HAP-1 (cell line): ENCODE data around the gene KCNIP1.

Experiments used
- DNase-seq, 2 experiments: peaks; one replicate each; pipeline ENCODE4 v3.0.0-alpha.2; 2016 to 2020; ENCODE audit warnings: low spot score in 2 of 2
- H3K27me3 ChIP-seq: fragments of 250-450 bp; sonication (Bioruptor Pico); 2 replicates; pipeline ENCODE4 v1.5.1; 2020; ENCODE audit warnings: low read depth, mild to moderate bottlenecking, moderate library complexity
- H3K36me3 ChIP-seq: fragments of 250-450 bp; sonication (Bioruptor Pico); replicated peaks from 2 replicates; pipeline ENCODE4 v1.5.1; 2020; ENCODE audit warnings: mild to moderate bottlenecking
- H3K4me1 ChIP-seq: fragments of 250-450 bp; sonication (Bioruptor Pico); 2 replicates; pipeline ENCODE4 v1.5.1; 2020; ENCODE audit warnings: mild to moderate bottlenecking
- H3K4me3 ChIP-seq: fragments of 250-450 bp; sonication (Bioruptor Pico); 2 replicates; pipeline ENCODE4 v1.5.1; 2020; ENCODE audit warnings: mild to moderate bottlenecking, moderate library complexity
- H3K9me3 ChIP-seq: fragments of 250-450 bp; sonication (Bioruptor Pico); 2 replicates; pipeline ENCODE4 v1.5.1; 2020; ENCODE audit warnings: mild to moderate bottlenecking, moderate library complexity
- in situ Hi-C: fragments of 300-500 bp; cut with MboI; formaldehyde crosslinking; loops from 3 replicates; pipeline ENCODE4 v1.14.3; 2020; ENCODE audit warnings: low sequenced_read_pairs, inconsistent platforms, mixed read lengths

KCNIP1 gene

GRCh38 chr5:170719551-170719950 lies 215.7 kb downstream of the KCNIP1 start:
- no peak for DNase-seq
- H3K4me3 ChIP-seq, result no peak overlapping the region
- in situ Hi-C loops, result no loop called here
- H3K4me1 ChIP-seq, result no peaks in the 10 kb centered on the region
- no peaks in the 10 kb centered on the region for H3K27me3 ChIP-seq
- no peaks in the 10 kb centered on the region for H3K9me3 ChIP-seq
- H3K36me3 ChIP-seq, result no peaks in the 10 kb centered on the region

GRCh38 chr5:170720179-170720578 lies 216.4 kb downstream of the KCNIP1 start:
- DNase-seq, result no peak
- no peaks in the 10 kb centered on the region for H3K4me1 ChIP-seq
- no peaks in the 10 kb centered on the region for H3K27me3 ChIP-seq
- no peak overlapping the region for H3K4me3 ChIP-seq
- H3K36me3 ChIP-seq, result no peaks in the 10 kb centered on the region
- no peaks in the 10 kb centered on the region for H3K9me3 ChIP-seq
- in situ Hi-C loops, result no loop called here

- H3K27me3 ChIP-seq, result no peaks in the 10 kb centered on the region
- no peak for DNase-seq
- no peaks in the 10 kb centered on the region for H3K36me3 ChIP-seq
- H3K4me1 ChIP-seq, result no peaks in the 10 kb centered on the region
- H3K4me3 ChIP-seq, result no peak overlapping the region
- no peaks in the 10 kb centered on the region for H3K9me3 ChIP-seq
- in situ Hi-C loops, result no loop called here
These were observed 217.2 kb downstream of the KCNIP1 start for GRCh38 chr5:170720984-170721383.

GRCh38 chr5:170721681-170722080 lies 217.9 kb downstream of the KCNIP1 start:
- in situ Hi-C loops, result no loop called here
- H3K36me3 ChIP-seq, result no peaks in the 10 kb centered on the region
- no peak for DNase-seq
- no peaks in the 10 kb centered on the region for H3K27me3 ChIP-seq
- H3K4me3 ChIP-seq, result no peak overlapping the region
- H3K4me1 ChIP-seq, result no peaks in the 10 kb centered on the region
- H3K9me3 ChIP-seq, result no peaks in the 10 kb centered on the region

- Histone ChIP-seq H3K9me3 (no peaks in the 10 kb centered on the region), H3K4me3 (no peak overlapping the region), H3K27me3 (no peaks in the 10 kb centered on the region), H3K4me1 (no peaks in the 10 kb centered on the region), H3K36me3 (no peaks in the 10 kb centered on the region)
- DNase-seq, result no peak
- in situ Hi-C loops, result no loop called here
These were observed 218.5 kb downstream of the KCNIP1 start for GRCh38 chr5:170722316-170722715.

- DNase-seq, result no peak
- in situ Hi-C loops, result no loop called here
- Histone ChIP-seq H3K9me3 (no peaks in the 10 kb centered on the region), H3K36me3 (no peaks in the 10 kb centered on the region), H3K4me3 (no peak overlapping the region), H3K27me3 (no peaks in the 10 kb centered on the region), H3K4me1 (no peaks in the 10 kb centered on the region)
These were observed 227.2 kb downstream of the KCNIP1 start for GRCh38 chr5:170731052-170731451.

- Histone ChIP-seq H3K9me3 (no peaks in the 10 kb centered on the region), H3K27me3 (no peaks in the 10 kb centered on the region), H3K4me1 (no peaks in the 10 kb centered on the region), H3K36me3 (no peaks in the 10 kb centered on the region), H3K4me3 (no peak overlapping the region)
- in situ Hi-C loops, result no loop called here
- no peak for DNase-seq
These were observed 228.9 kb downstream of the KCNIP1 start for GRCh38 chr5:170732685-170733084.

- in situ Hi-C loops, result no loop called here
- Histone ChIP-seq H3K4me3 (no peak overlapping the region), H3K36me3 (no peaks in the 10 kb centered on the region), H3K27me3 (no peaks in the 10 kb centered on the region), H3K9me3 (no peaks in the 10 kb centered on the region), H3K4me1 (no peaks in the 10 kb centered on the region)
- DNase-seq, result no peak
These were observed 233.1 kb downstream of the KCNIP1 start for GRCh38 chr5:170736966-170737365.

- no peaks in the 10 kb centered on the region for H3K27me3 ChIP-seq
- no peaks in the 10 kb centered on the region for H3K36me3 ChIP-seq
- H3K4me3 ChIP-seq, result no peak overlapping the region
- H3K4me1 ChIP-seq, result no peaks in the 10 kb centered on the region
- no peak for DNase-seq
- no peaks in the 10 kb centered on the region for H3K9me3 ChIP-seq
- in situ Hi-C loops, result no loop called here
These were observed 233.8 kb downstream of the KCNIP1 start for GRCh38 chr5:170737591-170737990.

- in situ Hi-C loops, result no loop called here
- no peaks in the 10 kb centered on the region for H3K9me3 ChIP-seq
- no peak for DNase-seq
- no peaks in the 10 kb centered on the region; the same call in 1 of the 2 replicates for H3K27me3 ChIP-seq
- no peaks in the 10 kb centered on the region for H3K4me1 ChIP-seq
- H3K36me3 ChIP-seq, result no peaks in the 10 kb centered on the region
- H3K4me3 ChIP-seq, result no peak overlapping the region
These were observed 235.0 kb downstream of the KCNIP1 start for GRCh38 chr5:170738840-170739239.

GRCh38 chr5:170739446-170739845 lies 235.6 kb downstream of the KCNIP1 start:
- H3K4me1 ChIP-seq, result peaks cover 3% of the 10 kb centered on the region; the same call in 1 of the 2 replicates
- in situ Hi-C loops, result no loop called here
- H3K27me3 ChIP-seq, result peaks cover 4% of the 10 kb centered on the region
- H3K36me3 ChIP-seq, result no peaks in the 10 kb centered on the region
- H3K4me3 ChIP-seq, result no peak overlapping the region
- no peaks in the 10 kb centered on the region for H3K9me3 ChIP-seq
- DNase-seq, result no peak

GRCh38 chr5:170740551-170741205 lies 236.9 kb downstream of the KCNIP1 start:
- DNase-seq, result no peak
- Histone ChIP-seq H3K36me3 (no peaks in the 10 kb centered on the region), H3K4me3 (no peak overlapping the region), H3K4me1 (peaks cover 3% of the 10 kb centered on the region; the same call in 1 of the 2 replicates), H3K9me3 (no peaks in the 10 kb centered on the region), H3K27me3 (peaks cover 5% of the 10 kb centered on the region)
- in situ Hi-C loops, result loop anchor here (10.0 kb wide), 1 partner anchor 594 kb away; no protein-coding TSS in a partner anchor

- peaks cover 5% of the 10 kb centered on the region for H3K27me3 ChIP-seq
- no peak for DNase-seq
- H3K4me3 ChIP-seq, result no peak overlapping the region
- no peaks in the 10 kb centered on the region for H3K36me3 ChIP-seq
- in situ Hi-C loops, result loop anchor here (10.0 kb wide), 1 partner anchor 593 kb away; no protein-coding TSS in a partner anchor
- H3K4me1 ChIP-seq, result peaks cover 3% of the 10 kb centered on the region; the same call in 1 of the 2 replicates
- H3K9me3 ChIP-seq, result no peaks in the 10 kb centered on the region
These were observed 238.0 kb downstream of the KCNIP1 start for GRCh38 chr5:170741801-170742200.

- H3K4me3 ChIP-seq, result no peak overlapping the region
These were observed 240.0 kb downstream of the KCNIP1 start for GRCh38 chr5:170743876-170744212.

More at GRCh38 chr5:170743876-170744212, 240.0 kb downstream of the KCNIP1 start:
- in situ Hi-C loops, result loop anchor here (10.0 kb wide), 1 partner anchor 591 kb away; no protein-coding TSS in a partner anchor
- no peak for DNase-seq
- Histone ChIP-seq H3K36me3 (no peaks in the 10 kb centered on the region), H3K9me3 (no peaks in the 10 kb centered on the region), H3K27me3 (peaks cover 5% of the 10 kb centered on the region), H3K4me1 (peaks cover 3% of the 10 kb centered on the region; the same call in 1 of the 2 replicates)
